Amygdala (tissue), 56 donors: ENCODE data around the gene TTC12.
A peak's percentile ranks its signal among the peaks of the same experiment; 100 is the strongest.
"Not testable (repeated sequence)": the region's sequence is repeated elsewhere in the genome, so short reads cannot be mapped to it uniquely, and the experiment has no call there.

ENCODE experiments used
- DNase-seq, 56 donors: peaks; one replicate each; lab custom pipeline; 2025; lab: John Stamatoyannopoulos, UW

Gene TTC12

DNA sequence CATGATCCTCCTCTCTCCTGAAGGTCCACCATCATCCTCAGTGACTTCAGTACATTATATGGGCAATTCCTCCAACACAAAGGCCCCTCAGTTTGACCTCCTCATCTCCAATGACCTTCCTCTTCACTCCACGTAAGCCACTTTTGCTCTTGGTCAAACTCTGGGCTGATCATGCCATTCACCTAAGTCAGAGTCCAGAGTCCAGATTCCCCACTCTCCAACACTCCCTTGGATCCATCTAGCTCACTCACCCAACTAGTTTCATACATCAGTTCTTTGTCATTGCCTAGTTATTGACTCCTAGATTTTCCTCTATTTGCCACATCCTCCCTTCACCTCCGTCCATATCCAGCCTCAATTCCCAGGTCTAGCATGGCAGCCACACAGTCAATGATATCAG lies 30.5 kb upstream of the TTC12 start:
- DNase-seq, result no peak

GRCh38 chr11:113286009-113286408 lies 28.4 kb upstream of the TTC12 start:
- DNase-seq, result no peak

- no peak for DNase-seq
These were observed 27.6 kb upstream of the TTC12 start for GRCh38 chr11:113286509-113287497.

DNA sequence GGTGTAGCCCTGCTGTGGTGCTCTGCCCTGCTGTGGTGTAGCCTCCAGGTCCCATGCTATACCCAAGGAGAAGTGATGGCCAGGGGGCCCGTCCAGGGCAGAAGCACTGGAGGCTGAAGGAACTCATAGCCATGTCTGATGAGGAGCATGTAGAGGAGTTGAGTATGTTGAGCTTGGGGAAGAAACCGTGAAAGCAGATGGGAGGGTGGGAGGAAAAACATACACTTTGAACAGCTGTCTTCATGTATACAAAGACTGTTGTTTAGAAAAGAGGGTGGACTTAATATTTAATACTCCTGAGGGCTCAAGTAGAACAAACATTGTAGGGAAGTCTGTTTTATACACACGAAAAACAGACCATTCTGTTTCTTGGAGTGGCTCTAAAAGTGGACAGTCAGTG lies 26.6 kb upstream of the TTC12 start:
- DNase-seq, result no peak

GRCh38 chr11:113288286-113288863 lies 26.0 kb upstream of the TTC12 start:
- no peak for DNase-seq

- peak in 47 of 56 donors; percentile 16 to 77 (median 44) for DNase-seq
These were observed 24.8 kb upstream of the TTC12 start for GRCh38 chr11:113289431-113290187.

- no peak for DNase-seq
These were observed 20.4 kb upstream of the TTC12 start for GRCh38 chr11:113293936-113294335.

DNA sequence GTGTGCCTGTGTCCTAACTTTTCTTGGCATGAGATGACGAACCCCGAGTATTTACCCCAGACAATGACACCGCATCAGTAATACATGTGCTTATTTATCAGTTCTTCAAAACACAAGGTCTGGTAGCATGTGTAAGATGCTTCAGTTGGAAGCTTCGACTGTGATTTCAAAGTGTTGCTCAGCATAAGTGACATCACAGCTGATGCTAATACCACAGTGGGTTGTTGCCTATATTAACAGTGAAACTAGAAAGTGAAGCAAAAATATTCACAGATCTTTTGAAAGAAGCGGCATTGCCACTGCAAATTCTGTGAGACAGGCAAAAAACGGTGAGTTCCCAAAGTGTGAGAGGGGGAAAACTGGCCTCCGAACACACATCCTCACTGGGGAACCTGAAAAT lies 18.4 kb upstream of the TTC12 start:
- DNase-seq, result no peak

DNA sequence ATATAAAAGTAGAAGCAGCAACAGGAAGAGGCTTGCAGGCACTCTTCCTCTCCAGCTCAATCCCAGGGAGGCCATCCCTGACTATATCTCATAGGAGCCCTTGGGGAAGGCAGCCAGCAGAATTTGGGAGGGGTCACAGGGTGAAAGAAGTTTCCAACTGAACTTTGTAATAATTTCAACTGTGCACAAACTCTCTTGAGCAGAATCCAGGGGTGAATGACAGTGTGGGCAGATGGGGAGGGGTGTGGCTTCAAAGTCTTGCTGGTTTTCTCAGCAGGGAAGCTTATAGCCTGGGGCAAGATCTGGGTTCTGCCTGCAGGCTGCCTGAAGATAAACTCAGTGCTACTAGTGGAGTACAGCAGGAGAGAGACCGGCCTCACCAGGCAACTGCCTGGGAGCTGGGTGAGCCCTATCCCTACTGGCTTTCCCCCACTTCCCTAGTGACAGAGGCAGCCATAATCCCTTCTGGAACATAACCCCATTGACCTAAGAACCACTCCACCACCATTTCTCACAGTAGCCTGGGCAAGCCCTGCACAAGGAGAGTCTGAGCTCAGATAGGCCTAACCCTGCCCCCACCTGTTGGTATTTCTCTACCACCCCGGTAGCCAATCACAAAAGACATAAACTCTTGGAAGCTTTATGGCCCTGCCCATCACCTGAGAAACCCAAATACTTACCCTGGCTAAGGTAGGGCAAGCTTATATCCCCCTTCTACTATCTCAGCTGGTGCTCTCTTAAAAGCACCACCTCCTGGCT lies 17.8 kb upstream of the TTC12 start:
- no peak for DNase-seq

- DNase-seq, result not testable (repeated sequence)
These were observed 15.9 kb upstream of the TTC12 start for GRCh38 chr11:113298496-113298895.

DNA sequence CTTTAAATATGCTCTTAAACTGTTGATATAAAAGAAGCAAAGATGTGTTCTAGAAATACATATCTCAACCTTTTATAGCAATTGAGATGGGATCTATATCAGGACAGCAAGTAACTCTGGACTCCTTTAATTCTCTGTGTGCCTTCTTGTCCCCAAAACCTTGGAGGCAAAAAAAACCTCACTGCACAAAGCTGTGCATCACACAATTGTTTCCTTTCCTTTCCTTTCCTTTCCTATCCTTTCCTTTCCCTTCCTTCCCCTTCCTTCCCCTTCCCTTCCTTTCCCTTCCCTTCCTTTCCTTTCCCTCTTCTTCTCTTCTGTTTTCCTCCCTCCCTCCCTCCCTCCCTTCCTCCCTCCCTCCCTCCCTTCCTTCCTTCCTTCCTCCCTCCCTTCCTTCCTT lies 9.5 kb upstream of the TTC12 start:
- no peak for DNase-seq

DNA sequence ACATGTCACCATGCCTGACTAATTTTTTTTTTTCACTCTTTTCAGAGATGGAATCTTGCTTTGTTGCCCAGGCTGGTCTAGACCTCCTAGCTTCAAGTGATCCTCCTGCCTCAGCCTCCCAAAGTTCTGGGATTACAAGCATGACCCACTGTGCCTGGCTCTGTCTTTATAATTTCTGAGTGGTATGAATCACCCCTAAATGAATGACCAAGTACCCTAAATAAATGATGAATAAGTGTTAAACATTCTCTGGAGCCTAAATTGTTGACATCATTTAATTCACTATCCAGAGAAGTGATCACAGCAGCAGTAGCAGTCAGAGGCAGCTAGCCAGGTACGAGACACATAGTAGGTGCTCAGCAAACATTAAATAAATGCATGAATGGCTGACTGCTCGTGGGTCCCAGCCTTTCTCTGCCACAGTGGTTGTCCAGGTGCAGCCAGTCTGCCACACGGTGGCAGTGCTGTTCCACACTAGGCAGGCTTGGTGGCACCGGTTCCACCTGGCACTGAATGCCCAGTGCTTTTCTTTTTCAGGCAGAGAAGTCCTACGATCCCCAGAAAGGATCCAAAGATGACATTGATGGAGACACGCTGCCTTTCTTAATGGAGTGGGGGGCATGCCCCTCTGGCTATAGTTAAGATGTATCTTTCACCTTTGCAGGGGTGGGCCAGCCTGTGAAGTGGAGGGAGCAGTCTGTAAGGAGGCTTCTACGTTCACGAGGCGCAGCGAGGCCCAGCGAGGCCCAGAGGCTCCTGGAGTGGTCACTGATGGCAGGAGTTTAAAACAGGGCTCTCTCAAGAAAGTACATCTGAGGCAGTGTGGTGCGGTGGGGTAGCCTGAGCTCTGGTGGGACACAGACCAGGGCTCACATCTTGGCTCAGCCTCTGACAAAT lies 8.7 kb upstream of the TTC12 start:
- peak in 55 of 56 donors; percentile 5 to 87 (median 54) for DNase-seq

DNA sequence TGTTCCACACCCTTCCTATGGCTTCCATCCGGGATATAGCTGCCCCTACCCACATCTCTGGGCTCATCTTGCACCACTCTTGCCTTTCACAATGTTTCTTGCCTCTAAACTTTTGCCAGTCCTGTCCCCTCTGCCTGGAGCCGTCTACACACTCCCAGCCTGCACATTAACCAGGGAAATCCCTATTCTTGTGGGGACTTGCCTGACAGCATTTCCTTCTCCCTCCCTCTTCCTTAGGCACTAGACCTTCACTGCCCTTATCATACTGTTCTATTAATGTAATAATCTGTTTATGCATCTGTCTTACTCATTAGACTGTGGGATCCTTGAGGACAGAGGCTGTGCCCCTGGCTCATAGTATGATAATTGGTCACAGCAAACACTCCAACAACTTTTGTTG lies 5.8 kb upstream of the TTC12 start:
- DNase-seq, result no peak

GRCh38 chr11:113311536-113311935 lies 2.8 kb upstream of the TTC12 start:
- no peak for DNase-seq

- DNase-seq, result no peak
These were observed 782 bp upstream of the TTC12 start for GRCh38 chr11:113313601-113314000.

DNA sequence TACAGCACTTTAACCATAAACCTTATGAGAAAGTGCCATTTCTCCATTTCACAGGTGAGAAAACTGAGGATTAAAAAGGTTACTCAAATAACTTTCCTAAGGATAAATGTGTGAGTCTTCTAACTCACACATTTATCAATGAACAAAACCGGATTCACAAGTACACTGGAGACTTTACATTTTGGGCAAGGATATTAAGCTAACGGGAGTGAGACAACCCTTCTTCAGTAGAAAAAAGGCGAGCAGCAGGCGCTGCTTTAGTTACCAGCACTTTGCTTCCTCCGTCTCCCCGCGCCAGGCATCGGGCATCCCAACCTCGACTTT lies 356 bp upstream of the TTC12 start:
- DNase-seq, result no peak

DNA sequence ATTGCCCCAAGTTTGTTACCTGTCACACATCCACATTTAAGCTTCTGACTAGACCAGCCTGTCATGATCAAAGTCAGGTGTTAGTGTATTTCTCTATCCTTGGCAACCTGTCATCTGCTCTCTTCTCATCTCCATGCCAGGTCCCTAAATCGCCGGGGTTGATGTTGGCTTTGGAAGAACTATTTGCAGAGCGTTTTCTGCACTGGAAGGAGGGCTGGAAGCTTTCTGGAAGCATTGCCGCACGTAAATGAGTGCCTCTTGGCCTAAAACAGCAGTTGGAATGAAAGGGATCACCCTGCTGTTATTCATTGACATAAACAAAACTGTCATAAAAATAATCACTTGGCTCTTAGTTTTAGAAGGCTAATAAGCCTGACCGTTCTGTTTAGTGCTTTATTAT lies 1.4 kb downstream of the TTC12 start:
- DNase-seq, result peak in 1 of 56 donors; percentile 3

- DNase-seq, result no peak
These were observed 1.9 kb downstream of the TTC12 start for GRCh38 chr11:113316256-113316655.

- DNase-seq, result no peak
These were observed 3.0 kb downstream of the TTC12 start for GRCh38 chr11:113317339-113317738.

DNA sequence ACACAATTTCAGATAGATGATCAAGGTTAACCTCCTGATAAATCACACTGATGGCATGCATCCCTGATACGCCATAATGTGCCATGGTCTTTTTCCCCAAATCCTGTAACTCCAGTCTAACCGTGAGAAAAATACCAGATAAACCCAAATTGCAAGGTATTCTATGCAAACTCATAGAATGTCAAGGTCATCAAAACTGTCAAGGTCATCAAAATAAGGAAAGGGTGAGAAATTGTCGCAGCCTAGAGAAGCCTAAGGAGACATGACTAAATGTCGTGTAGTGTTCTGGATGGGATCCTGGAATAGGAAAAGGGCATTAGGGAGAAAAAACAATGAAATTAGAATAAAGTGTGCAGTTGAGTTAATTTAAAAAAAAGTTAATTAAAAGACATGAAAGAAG lies 4.7 kb downstream of the TTC12 start:
- no peak for DNase-seq
